Measurements from ENCODE around the gene CYTH1.

- TF ChIP-seq TOX (CRISPR knock-in tag; IDR thresholded peaks at IDR 0.05; ENCODE audit: borderline replicate concordance) (no peak), OSR1 (CRISPR knock-in tag; IDR thresholded peaks at IDR 0.05) (no peak), CSDC2 (CRISPR knock-in tag; IDR thresholded peaks at IDR 0.05) (no peak), CSRNP3 (CRISPR knock-in tag; IDR thresholded peaks at IDR 0.05) (no peak), BACH2 (CRISPR knock-in tag; IDR thresholded peaks at IDR 0.05; ENCODE audit: borderline replicate concordance) (no peak), RARB (CRISPR knock-in tag; IDR thresholded peaks at IDR 0.05) (no peak)
These were observed 113.2 kb downstream of the CYTH1 start for GRCh38 chr17:78668847-78669246.

Measured in SK-N-SH treated with all-trans-retinoic acid at 6 μM for 48 hours (cell line).